SW480 (cell line): Measurements from ENCODE around the gene CTRB1.

ENCODE experiments used
- DNase-seq: peaks from one replicate; pipeline ENCODE4 v3.0.0-alpha.2; 2016; ENCODE audit warnings: low spot score

Gene CTRB1

DNA sequence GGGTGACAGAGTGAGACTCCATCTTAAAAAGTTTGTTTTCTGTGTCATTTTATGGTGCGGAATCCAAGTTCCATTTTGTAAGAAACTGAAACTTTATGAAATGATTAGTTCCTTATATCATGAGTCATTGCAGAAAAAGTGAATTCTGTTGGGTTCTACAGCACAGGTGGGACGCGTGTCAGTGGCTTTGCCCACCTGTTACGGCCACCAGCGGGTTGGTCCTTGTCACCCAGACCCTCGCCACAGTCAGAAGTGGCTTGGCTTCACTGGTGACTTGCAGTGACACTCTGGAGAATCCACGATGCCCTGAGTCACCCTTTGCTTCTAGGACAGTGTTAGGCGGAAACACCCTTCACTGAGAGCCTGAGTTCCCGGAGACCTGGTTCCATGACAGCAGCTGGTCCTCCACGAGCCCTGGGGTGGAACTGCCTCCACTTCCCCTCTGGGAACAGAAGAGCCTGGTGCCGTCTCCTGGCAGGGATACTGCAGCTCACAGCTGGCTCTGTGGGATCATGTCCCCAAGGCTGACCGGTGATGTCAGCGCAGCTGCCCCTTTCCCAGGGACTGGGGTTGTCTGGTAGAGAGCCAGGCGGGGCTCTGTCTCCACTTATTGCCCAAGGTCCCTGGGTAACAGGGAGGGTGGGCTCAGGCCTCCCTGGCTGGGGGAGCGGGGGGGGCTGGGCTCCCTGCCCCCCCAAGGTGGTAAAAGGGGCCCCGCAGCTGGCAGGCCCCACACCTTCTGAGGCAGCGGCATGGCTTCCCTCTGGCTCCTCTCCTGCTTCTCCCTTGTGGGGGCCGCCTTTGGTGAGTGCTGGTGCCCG lies at the start of gene CTRB1:
TSS of gene CTRB1 (plus strand) at position 733 of the 821 bp plus-strand sequence. CDS start at position 753, 20 bp downstream.
- DNase-seq: no peak

DNA sequence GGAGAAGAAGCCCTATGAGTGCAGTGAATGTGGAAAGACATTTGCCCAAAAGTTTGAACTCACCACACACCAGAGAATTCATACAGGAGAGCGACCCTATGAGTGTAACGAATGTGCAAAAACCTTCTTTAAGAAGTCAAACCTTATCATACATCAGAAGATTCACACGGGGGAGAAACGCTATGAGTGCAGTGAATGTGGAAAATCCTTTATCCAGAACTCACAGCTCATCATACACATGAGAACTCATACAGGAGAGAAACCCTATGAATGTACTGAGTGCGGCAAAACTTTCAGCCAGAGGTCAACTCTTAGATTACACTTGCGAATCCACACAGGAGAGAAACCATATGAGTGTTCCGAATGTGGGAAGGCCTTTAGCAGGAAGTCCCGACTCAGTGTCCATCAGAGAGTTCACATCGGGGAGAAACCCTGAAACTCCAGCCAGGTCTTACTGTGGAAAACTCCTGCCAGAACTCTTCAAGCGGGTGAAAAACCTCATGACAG lies 48.8 kb upstream of the CTRB1 start:
- no peak for DNase-seq

DNA sequence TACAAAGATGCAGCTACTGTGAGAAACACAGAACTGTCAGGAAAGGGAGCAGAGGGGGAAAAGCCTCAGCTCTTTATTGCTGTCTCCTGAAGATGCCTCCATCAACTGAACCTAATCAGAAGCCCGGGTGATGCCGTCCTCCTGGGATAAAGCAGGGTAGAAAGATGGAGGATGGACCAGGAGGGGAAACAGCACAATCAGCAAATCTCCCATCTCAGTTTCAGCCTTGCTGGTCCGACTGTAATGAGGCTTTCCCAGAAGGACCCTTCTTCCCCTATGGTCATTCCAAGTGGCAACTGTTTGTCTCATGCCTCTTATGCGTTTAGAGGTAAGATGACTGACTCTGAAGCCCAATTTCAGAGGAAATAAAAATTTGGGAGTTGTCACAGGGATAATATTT lies 46.2 kb upstream of the CTRB1 start:
- DNase-seq: no peak

DNA sequence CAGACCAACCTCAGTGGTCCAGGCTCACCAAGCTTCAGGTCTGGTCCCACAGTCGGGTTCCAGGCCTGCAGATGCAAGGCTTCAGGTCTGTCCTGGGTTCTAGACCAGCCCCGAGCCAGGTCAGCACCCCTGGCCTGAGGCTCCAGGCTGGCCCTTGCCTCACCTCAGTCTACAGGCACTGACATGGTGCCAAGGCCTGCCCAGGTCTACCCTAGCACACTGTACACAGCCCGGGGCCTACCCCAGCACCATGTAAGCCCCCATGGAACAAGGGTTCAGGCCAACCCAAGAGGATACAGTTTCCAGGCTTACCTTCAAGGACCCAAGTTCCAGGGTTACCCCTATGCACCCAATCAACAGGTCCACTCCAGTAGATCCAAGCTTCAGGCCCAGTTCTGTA lies 43.7 kb upstream of the CTRB1 start:
- DNase-seq: no peak

DNA sequence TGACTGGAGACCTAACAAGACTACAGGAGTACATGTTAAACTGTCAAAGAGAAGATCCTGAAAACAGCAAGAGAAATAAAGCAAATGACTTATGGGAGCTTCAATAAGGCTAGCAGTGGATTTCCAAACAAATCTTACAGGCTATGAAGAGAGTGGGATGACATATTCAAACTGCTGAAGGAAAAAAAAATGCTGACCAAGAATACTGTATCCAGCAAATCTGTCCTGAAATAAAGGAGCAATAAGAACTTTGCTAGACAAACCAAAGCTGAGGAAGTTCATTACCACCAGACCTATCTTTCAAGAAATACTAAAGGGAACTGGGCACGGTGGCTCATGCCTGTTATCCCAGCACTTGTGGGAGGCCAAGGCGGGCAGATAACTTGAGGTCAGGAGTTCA lies 41.9 kb upstream of the CTRB1 start:
- DNase-seq: no peak

DNA sequence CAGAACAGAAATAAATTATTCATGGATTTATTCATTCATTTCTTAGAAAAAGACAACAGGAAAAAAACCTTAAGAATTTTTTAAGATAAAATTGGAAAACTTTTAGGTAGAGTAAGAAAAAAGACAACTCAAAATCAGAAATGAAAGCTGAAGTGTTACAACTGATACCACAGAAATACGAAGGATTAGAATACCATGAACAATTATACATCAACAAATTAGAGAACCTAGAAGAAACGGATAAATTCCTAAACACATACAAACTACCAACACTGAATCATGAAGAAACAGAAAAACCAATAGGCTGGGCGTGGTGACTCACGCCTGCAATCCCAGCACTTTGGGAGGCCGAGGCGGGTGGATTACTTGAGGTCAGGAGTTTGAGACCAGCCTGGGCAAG lies 39.6 kb upstream of the CTRB1 start:
- no peak for DNase-seq

DNA sequence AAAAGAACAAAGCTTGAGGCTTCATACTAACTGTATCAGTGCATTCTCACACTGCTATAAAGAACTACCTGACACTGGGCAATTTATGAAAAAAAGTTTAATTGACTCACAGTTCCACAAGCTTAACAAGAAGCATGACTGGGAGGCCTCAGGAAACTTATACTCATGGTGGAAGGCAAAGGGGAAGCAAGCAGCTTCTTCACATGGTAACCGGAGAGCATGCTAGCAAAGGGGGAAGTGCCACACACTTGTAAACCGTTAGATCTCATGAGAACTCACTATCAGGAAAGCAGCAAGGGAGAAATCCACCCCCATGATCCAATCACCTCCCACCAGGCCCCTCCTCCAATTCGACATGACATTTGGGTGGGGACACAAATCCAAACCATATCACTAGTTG lies 37.2 kb upstream of the CTRB1 start:
- no peak for DNase-seq

DNA sequence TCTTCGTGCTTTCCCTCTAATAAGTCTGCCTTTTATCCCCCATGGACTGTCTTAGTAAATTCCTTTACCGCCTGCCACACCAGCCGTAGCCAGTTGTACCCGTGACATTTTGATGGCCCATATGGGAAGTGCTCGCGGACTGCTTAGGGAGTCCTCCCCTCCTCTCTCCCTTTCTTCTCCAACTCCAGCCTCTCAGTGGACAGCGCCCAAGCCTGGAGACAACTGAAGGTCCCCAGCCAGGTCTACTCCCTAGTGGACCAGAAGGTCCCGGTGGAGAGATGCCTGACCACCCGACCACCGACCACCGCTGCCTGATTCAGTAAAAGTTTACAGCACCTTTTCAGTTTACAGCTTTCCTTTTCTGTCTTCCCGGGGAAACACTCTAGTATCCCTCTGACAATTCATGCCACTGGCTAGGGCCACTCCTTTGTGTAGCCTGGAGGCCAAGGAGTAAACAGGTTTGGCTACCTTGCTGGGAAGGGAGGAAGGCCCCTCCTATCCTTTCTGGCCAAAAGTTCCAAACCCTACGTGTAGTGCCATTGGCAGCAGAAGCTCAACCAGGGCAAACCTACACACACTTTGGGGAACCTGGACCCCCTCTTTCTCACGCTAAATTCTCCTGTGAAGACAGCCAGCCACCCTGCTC lies 29.8 kb upstream of the CTRB1 start:
- no peak for DNase-seq

DNA sequence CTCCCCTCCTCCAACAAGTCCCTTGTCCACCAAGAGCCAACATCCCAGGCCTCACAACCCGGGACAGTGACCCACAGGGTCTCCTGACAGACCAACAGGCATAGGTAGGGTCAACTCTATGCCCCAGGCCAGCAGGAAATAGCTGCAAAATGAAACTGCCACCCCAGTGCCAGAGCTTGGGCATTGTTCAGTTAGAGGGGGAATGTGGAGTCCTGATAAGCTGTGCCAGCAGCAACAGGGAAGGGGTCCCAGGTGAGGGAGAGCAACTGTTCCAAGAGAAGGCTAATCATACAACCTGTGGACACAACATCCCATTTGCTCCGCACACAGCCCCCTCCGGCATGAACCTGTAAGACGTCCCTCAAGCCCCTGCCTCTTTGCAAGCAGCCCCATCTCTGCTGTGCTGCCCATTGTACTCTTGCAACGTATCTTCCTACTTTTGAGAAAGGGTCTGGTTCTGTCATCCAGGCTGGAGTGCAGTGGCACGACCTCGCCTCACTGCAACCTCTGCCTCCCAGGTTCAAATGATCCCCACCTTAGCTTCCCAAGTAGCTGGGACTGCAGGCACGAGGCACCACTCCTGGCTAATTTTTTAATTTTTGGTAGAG lies 29.0 kb upstream of the CTRB1 start:
- no peak for DNase-seq

DNA sequence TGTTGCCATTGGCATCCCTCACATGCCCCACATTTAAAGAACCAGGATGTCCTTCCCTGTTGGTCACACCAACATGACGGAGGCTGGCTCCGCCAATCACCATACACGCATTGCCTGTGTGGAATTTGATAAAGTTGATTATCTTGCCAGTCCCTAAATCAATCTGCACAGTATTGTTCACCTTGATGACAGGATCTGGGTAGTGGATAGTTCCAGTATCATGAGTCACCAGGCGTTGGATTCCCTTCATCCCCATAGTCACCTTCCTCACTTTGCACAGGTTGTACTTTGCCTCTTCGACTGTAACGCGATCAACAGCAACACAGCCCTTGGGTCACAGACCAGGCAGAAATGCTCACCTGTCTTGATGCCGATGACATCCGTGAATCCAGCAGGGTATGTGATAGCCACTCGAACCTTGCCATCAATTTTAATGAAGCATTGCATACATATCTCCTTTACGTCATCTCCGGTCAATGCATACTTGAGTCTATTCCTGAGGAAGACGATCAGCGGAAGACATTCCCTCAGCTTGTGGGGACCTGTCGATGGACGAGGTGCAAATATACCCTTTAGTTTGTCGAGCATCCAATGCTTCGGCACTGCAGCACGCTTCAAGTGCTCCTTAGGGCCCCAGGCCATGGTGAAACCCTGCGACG lies 26.1 kb upstream of the CTRB1 start:
- peak; percentile 52 for DNase-seq

DNA sequence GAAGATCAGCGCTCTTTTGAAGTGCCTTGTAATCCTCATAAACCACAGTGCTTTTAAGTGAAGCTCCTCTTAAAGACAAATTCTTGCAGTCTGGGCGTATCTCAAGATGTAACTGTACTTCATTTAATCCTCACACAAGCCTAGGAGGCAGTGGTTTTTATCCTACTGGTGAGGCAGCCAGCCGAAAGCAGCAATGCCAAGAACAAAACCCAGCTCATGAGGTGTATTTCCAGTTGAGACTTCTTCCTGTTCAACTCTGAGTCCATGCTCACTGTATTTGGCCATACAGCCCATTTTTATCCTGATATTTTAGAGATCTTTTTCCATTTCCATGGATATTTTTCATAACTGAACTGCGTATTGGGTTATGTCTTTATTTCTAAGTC lies 25.5 kb upstream of the CTRB1 start:
- DNase-seq: no peak

DNA sequence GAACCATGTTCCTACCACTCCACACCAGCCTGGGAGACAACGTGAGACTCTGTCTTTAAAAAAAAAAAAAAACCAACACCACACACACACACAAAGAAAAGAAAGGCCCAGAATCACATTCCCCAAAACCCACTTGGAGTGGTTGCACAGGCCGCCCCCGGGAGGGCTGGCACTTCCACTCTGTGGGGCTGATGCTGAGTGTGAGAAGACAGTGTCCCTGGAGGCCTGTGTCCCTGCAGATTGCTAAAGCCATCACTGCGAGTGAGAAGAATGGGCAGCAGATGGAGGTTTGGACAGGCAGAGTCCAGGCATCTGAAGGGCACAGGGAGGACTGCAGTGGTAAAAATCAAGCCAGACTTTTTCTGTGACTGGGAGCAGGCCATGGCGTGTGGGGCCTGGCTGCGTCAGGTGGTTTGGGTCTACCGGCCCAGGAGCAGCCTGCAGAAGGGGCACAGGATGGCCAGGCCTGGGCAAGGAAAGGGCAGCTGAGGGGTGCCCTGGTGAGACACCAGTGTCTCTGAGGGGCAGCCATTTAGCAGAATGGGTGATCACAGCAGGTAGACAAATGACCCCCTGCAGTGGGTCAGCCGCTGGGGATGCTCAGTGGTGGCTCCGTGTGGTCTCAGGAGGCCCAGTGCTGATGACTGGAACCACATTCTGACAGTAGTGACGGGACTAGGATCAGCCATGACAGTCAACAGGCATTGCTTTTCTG lies 24.9 kb upstream of the CTRB1 start:
- no peak for DNase-seq

DNA sequence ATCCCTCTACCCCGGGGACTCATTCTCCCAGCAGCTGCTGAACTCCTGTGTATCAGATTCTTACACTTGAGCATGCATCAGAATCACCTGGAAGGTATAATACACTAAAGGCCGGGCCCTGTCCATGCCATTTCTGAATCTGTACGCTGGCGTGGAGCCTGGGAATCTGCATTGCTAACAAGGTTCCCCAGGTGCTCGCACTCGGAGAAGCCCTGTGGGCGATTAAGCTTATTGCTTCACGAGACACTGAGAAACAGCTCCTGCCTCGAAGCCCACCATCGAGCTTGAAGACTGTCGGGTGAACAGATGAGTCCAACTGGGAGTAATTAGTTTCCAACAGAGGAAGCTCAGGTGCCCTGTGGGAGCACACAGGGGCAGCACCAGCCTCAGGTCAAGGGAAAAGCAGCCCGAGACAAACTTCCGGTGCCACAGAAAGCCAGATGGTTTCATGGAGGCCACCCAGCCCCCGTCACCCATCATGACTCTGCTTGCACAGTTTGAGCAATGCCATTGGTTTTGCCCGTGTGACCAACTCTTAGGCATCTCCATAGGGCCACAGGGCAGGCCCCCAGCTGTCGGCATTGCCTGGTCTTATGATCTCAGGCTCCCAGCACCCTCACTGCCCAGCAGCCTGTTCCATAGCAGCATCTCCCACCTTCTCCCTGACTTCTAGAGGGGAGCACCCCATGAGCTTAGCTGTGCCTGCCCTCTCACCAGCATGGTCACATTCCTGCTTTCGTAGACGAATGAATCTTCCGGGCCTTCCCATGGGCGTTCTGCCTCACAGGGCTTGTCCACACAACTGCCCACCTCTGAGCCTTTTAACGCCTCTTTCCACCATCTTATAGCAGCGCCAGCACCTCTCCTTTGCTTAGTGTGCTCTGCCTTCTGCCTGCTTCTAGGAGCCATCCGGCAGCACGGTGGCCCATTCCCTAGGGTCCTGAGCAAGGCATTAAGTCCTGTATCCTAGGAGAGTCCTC lies 22.7 kb upstream of the CTRB1 start:
- no peak for DNase-seq

DNA sequence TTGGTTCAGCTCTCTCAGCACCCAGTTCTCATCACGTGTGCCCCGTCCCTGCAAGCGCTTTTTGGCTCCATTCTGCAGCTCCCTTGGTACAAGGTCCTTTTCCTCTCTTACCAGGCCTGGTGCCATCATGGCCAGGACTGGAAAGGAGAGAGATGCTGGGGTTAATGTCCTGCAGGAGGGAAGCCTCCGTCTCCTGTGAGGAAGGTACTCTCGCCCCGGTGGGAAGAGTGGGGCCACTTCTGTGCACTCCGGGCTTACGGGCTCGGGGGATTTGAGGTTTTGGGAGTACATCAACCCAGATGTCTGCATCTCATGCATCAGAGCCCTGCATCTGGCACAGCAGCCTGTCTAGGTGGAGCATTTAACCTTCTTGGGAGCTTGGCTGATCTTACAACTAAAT lies 22.0 kb upstream of the CTRB1 start:
- DNase-seq: no peak

DNA sequence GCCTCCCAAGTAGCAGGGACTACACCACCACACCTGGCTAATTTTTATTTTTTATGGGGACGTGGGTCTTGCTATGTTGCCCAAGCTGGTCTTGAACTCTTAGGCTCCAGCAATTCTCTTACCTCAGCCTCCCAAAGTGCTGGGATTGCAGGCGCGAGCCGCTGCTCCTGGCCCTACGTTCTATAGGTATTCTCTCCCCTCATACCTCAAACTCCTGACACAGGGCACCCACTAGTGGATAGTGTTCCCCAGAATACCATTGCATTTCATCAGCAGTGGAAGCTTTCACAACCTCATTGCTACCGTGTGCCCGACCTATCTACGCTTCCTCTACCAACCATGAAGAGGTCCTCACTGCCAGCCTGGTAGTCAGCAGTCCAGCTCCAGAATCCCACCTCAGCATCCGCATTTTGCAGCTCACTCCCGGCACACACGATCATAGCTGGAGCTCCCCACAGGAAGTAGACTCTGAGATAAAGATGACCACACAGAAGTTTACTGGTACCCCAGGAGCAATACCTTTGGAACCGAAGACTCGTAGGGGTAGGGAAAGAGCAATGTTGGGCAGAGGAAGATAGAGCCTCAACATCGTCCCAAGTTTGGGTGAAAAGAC lies 21.2 kb upstream of the CTRB1 start:
- peak; percentile 37 for DNase-seq

DNA sequence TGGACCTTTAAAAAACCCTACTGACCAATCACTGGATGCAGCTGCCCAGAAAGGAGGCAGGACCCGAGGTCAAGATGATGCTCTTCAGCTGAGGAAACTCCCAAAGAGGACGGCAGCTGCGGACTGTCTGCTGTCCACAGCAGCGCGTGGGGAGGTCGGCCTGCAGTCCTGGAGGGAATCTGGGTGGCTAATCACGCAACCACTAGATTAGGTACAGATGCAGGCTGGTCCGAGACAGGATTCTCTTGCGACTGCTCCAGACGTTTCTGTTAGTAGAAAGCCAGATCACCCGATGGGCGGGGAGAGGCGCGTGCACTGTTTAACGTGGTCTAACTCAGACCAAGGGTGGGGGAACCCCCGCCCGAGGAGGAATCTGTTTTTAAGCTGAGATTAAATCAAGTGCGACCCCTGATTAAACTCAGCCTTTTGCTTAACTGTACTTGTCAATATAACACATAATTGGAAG lies 20.6 kb upstream of the CTRB1 start:
- DNase-seq: no peak

DNA sequence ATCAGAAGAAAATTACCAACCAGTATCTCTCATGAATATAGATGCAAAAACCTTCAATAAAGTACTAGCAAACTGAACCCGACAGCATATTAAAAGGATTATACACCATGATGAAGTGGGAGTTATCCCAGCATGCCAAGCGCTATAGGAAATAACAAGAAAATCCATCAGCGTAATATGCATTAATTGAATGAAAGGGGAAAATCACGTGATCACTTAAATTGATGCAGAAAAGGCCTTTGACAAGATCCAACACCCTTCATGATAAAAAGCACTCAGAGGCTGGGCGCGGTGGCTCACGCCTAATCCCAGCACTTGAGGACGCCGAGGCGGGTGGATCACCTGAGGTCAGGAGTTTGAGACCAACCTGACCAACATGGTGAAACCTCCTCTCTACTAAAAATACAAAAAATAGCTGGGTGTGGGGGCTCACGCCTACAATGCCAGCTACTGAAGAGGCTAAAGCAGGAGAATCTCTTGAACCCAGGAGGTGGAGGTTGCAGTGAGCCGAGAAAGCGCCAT lies 16.7 kb upstream of the CTRB1 start:
- DNase-seq: no peak

DNA sequence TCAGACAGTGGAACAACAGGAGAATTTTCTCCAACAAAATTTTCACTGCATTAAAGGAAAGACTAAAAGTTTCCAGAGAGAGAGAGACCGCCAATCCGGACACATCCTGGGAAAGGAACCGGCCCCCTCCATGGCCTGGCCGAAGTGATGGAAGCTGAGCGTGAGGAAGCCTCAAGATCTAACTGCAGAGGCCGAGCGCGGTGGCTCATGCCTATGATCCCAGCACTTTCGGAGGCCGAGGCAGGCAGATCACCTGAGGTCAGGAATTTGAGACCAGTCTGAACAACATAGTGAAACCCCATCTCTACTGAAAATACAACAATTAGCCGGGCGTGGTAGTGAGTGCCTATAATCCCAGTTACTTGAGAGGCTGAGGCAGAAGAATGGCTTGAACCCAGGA lies 15.7 kb upstream of the CTRB1 start:
- no peak for DNase-seq

DNA sequence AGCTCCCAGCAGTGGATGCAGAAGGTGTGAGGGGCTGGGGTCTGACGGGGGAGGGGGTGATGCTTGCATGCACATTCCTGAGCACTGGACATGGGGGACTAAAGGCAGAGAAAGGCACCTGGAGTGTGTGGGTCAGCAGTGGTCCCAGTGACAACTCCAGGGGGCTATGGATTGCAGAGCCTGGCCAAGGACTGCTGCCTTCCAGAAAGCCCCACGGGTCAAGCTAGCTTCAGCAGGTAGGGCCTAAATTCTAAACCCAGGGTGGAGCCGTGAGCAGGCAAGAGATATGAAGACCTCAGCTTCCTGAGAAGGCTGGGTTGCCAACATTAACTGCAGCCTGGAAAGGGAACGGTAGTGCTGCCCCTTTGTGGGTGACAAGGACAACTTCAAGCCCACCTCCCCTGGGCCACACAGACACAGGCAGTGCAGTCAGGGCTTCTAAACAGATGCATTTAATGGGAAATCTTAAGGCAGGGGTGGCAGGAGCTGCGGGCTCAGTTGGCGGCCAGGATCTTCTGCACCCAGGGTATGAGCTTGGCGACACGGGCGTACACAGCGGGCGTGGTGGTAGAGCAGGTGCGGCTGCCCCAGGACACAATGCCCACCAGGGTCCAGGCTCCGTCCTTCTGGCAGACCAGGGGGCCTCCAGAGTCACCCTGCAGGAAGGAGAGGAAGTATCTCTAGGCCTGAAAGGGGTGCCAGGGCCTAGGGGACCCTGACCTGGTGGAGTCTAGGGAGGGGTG lies 14.9 kb upstream of the CTRB1 start:
- no peak for DNase-seq
